ENCODE results near the gene EPB41L3. TPM values are rescaled to one million over a fixed set of nuclear protein-coding genes. Genes with fewer than 3 reads are reported as not detected.

The EPB41L3 gene
- polyA plus RNA-seq, 1 donor (not counting 4 experiments of a cell fraction or from before 2014, with no cell fraction given) = 0.39 TPM

DNA sequence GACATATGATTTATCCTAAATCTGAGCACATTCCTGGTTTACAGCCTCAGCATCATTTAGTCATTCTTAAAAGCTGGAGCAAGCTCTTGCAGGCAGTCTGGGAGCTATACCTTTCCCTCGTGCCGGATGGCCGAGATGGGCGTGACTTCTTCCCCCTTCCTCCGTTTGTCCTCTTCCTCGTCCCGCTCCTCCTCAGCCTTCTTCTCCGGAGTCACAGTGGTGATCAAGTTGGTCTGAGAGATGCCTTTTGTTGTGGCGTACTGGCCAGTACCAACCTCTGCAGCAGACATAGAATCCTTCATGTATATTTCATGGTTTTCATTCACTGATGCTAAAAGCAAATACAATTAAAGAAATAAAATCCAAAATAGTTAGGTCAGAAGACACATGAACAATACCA, 124.2 kb downstream of the EPB41L3 start:
- no peaks in the 10 kb centered on the region for H3K4me1 ChIP-seq (ENCODE audit: control insufficient read depth, extremely low read depth, insufficient read depth, low read length)
- H3K27me3 ChIP-seq (ENCODE audit: control insufficient read depth, extremely low read depth, insufficient read depth, low read length) = no peaks in the 10 kb centered on the region
- no peak for DNase-seq (ENCODE audit: low read depth, low spot score)
- no peaks in the 10 kb centered on the region for H3K36me3 ChIP-seq (ENCODE audit: control insufficient read depth in 2 of 2, extremely low read depth in 1 of 2, insufficient read depth in 2 of 2, low read length in 2 of 2)
- H3K27ac ChIP-seq (ENCODE audit: control insufficient read depth, insufficient read depth, low read length) = no peak overlapping the region
- no peak overlapping the region for H2AFZ ChIP-seq (ENCODE audit: control insufficient read depth, low read length)
- dilution Hi-C loops (cut with MboI; ENCODE audit: extremely low pct_ligation_motif_present, low sequenced_read_pairs) = no loop called here
- no peak for TF ChIP-seq EZH2 (IDR thresholded peaks at IDR 0.05; ENCODE audit: low read length)
- TF ChIP-seq, protein P1, sequence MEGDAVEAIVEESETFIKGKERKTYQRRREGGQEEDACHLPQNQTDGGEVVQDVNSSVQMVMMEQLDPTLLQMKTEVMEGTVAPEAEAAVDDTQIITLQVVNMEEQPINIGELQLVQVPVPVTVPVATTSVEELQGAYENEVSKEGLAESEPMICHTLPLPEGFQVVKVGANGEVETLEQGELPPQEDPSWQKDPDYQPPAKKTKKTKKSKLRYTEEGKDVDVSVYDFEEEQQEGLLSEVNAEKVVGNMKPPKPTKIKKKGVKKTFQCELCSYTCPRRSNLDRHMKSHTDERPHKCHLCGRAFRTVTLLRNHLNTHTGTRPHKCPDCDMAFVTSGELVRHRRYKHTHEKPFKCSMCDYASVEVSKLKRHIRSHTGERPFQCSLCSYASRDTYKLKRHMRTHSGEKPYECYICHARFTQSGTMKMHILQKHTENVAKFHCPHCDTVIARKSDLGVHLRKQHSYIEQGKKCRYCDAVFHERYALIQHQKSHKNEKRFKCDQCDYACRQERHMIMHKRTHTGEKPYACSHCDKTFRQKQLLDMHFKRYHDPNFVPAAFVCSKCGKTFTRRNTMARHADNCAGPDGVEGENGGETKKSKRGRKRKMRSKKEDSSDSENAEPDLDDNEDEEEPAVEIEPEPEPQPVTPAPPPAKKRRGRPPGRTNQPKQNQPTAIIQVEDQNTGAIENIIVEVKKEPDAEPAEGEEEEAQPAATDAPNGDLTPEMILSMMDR (optimal IDR thresholded peaks at IDR 0.05 in 1 of 3, IDR thresholded peaks at IDR 0.05 in 1 of 3, conservative IDR thresholded peaks at IDR 0.05 in 1 of 3; ENCODE audit: extremely low read depth in 1 of 3, insufficient read depth in 2 of 3, low read length in 3 of 3) = no peak
- no peak overlapping the region for H3K4me3 ChIP-seq (ENCODE audit: control insufficient read depth in 2 of 3, extremely low read depth in 1 of 3, insufficient read depth in 2 of 3, low read depth in 1 of 3, low read length in 3 of 3)
- H3K79me2 ChIP-seq (ENCODE audit: control insufficient read depth, insufficient read depth, low read length) = no peaks in the 10 kb centered on the region
- no peak for FAIRE-seq
- no peaks in the 10 kb centered on the region for H3K9me3 ChIP-seq (ENCODE audit: control insufficient read depth, low read depth, low read length)
- no peaks in the 10 kb centered on the region for H3K9me1 ChIP-seq (ENCODE audit: control insufficient read depth, extremely low read depth, insufficient read depth, low read length)
- no peaks in the 10 kb centered on the region for H4K20me1 ChIP-seq (ENCODE audit: control insufficient read depth, extremely low read depth, insufficient read depth, low read length)
- H3K4me2 ChIP-seq (ENCODE audit: control insufficient read depth, extremely low read depth, insufficient read depth, low read depth, low read length) = no peak overlapping the region
- H3K9ac ChIP-seq (ENCODE audit: control insufficient read depth, extremely low read depth, insufficient read depth, low read length) = no peak overlapping the region

DNA sequence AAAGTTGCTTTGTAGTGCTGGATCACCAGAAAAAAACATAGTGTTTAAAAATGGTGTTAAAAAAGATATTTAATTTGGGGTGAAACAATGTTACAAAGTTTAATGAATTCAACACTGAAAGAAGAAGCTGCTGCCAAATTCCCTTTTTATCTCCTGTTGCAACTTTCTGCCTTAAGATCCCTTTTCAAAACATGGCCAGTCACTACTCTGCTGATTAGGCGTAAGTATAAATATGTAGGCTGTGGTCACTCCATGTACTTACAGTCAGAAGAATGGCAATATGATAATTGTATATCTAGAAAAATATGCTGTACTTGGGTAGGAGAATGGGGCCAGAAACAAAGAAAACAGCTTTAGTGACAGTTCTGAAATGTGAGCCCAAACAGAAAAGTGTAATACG, 124.8 kb downstream of the EPB41L3 start:
- Histone ChIP-seq H3K4me3 (ENCODE audit: control insufficient read depth in 2 of 3, extremely low read depth in 1 of 3, insufficient read depth in 2 of 3, low read depth in 1 of 3, low read length in 3 of 3) (no peak overlapping the region), H3K9me1 (ENCODE audit: control insufficient read depth, extremely low read depth, insufficient read depth, low read length) (no peaks in the 10 kb centered on the region), H3K4me2 (ENCODE audit: control insufficient read depth, extremely low read depth, insufficient read depth, low read depth, low read length) (no peak overlapping the region), H2AFZ (ENCODE audit: control insufficient read depth, low read length) (no peak overlapping the region), H3K27me3 (ENCODE audit: control insufficient read depth, extremely low read depth, insufficient read depth, low read length) (no peaks in the 10 kb centered on the region), H3K4me1 (ENCODE audit: control insufficient read depth, extremely low read depth, insufficient read depth, low read length) (no peaks in the 10 kb centered on the region), H3K9me3 (ENCODE audit: control insufficient read depth, low read depth, low read length) (no peaks in the 10 kb centered on the region), H4K20me1 (ENCODE audit: control insufficient read depth, extremely low read depth, insufficient read depth, low read length) (no peaks in the 10 kb centered on the region), H3K9ac (ENCODE audit: control insufficient read depth, extremely low read depth, insufficient read depth, low read length) (no peak overlapping the region), H3K27ac (ENCODE audit: control insufficient read depth, insufficient read depth, low read length) (no peak overlapping the region), H3K36me3 (ENCODE audit: control insufficient read depth in 2 of 2, extremely low read depth in 1 of 2, insufficient read depth in 2 of 2, low read length in 2 of 2) (no peaks in the 10 kb centered on the region), H3K79me2 (ENCODE audit: control insufficient read depth, insufficient read depth, low read length) (no peaks in the 10 kb centered on the region)
- DNase-seq (ENCODE audit: low read depth, low spot score) (no peak), FAIRE-seq (no peak)
- no peak for TF ChIP-seq EZH2 (IDR thresholded peaks at IDR 0.05; ENCODE audit: low read length)
- TF ChIP-seq, protein P1 (optimal IDR thresholded peaks at IDR 0.05 in 1 of 3, IDR thresholded peaks at IDR 0.05 in 1 of 3, conservative IDR thresholded peaks at IDR 0.05 in 1 of 3; ENCODE audit: extremely low read depth in 1 of 3, insufficient read depth in 2 of 3, low read length in 3 of 3) = no peak
- dilution Hi-C loops (cut with MboI; ENCODE audit: extremely low pct_ligation_motif_present, low sequenced_read_pairs) = no loop called here

Data from keratinocyte (primary cell).